IPS DF 19.7 (cell line): ENCODE data around the gene ENPP7.

Experiments used
- DNase-seq: peaks from one replicate; pipeline ENCODE4 v3.0.0-alpha.2; 2013; ENCODE audit warnings: low read depth, low spot score

Gene ENPP7

GRCh38 chr17:79777894-79778503 lies 47.3 kb downstream of the ENPP7 start, which contains the start of gene CBX2:
Gene CBX2 (plus strand): TSS chr17:79778148. CDS start chr17:79778236, 88 bp downstream.
- DNase-seq, result no peak

GRCh38 chr17:79778504-79779083 lies 47.9 kb downstream of the ENPP7 start:
- no peak for DNase-seq

GRCh38 chr17:79779084-79779529 lies 48.4 kb downstream of the ENPP7 start:
- DNase-seq, result no peak

GRCh38 chr17:79779661-79780365 lies 49.1 kb downstream of the ENPP7 start:
- DNase-seq, result no peak

GRCh38 chr17:79781012-79781650 lies 50.4 kb downstream of the ENPP7 start:
- no peak for DNase-seq

- no peak for DNase-seq
Observed at GRCh38 chr17:79781736-79782575, 51.2 kb downstream of the ENPP7 start.

GRCh38 chr17:79783891-79784290 lies 53.1 kb downstream of the ENPP7 start:
- DNase-seq, result no peak

- no peak for DNase-seq
Observed at GRCh38 chr17:79784353-79785016, 53.7 kb downstream of the ENPP7 start.

GRCh38 chr17:79785017-79785899 lies 54.5 kb downstream of the ENPP7 start:
- DNase-seq, result no peak

GRCh38 chr17:79785900-79786810 lies 55.4 kb downstream of the ENPP7 start:
- DNase-seq, result no peak

GRCh38 chr17:79786930-79787643 lies 56.3 kb downstream of the ENPP7 start:
- no peak for DNase-seq

GRCh38 chr17:79788455-79788854 lies 57.7 kb downstream of the ENPP7 start:
- DNase-seq, result no peak

GRCh38 chr17:79788989-79789942 lies 58.5 kb downstream of the ENPP7 start:
- DNase-seq, result no peak

- no peak for DNase-seq
Observed at GRCh38 chr17:79789943-79790804, 59.4 kb downstream of the ENPP7 start.

- no peak for DNase-seq
Observed at GRCh38 chr17:79790805-79791734, 60.3 kb downstream of the ENPP7 start.
